ENCODE data around the gene NDRG4.
"Not testable (repeated sequence)": the region's sequence is repeated elsewhere in the genome, so short reads cannot be mapped to it uniquely, and the experiment has no call there.

DNA sequence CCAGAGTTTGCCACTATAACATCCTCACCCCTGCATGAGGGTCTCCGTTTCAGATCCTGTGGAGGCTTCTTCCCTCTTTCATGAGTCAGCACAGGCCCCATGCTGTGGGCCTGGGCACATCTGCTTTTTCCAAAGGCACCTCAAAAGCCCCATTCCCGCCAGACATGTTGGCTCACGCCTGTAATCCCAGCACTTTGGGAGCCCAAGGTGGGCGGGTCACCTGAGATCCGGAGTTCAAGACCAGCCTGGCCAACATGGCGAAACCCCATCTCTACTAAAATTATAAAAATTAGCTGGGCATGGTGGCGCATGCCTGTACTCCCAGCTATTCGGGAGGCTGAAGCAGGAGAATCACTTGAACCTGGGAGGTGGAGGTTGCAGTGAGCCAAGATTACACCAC, 9.4 kb upstream of the NDRG4 start:
- TF ChIP-seq POLR2AphosphoS5 (IDR thresholded peaks at IDR 0.05; ENCODE audit: borderline replicate concordance, low read depth, low read length); EZH2 (IDR thresholded peaks at IDR 0.05): not testable (repeated sequence)

Data from SK-N-MC (cell line).